HepG2 (cell line): ENCODE results near the gene PTPRN. TPM values are rescaled to one million over a fixed set of nuclear protein-coding genes. Genes with fewer than 3 reads are reported as not detected.

ENCODE experiments used
- BRD4 ChIP-seq: sonication (generic); formaldehyde crosslinking; IDR thresholded peaks from 2 replicates; pipeline ENCODE4 v1.4.0; 2020; ENCODE audit warnings: missing genetic modification reagents
- CC2D1A ChIP-seq: sonication (generic); formaldehyde crosslinking; IDR thresholded peaks from 2 replicates; pipeline ENCODE4 v1.8.1; 2023; ENCODE audit warnings: mild to moderate bottlenecking, missing genetic modification reagents
- FOXC1 ChIP-seq: sonication (generic); formaldehyde crosslinking; IDR thresholded peaks from 2 replicates; pipeline ENCODE4 v1.8.0; 2022; ENCODE audit warnings: mild to moderate bottlenecking, missing genetic modification reagents, borderline replicate concordance
- HOMEZ ChIP-seq: IDR thresholded peaks from 2 replicates; pipeline ENCODE4 v1.6.1; 2016; ENCODE audit warnings: low read depth
- HOXA9 ChIP-seq: sonication (generic); formaldehyde crosslinking; IDR thresholded peaks from 2 replicates; pipeline ENCODE4 v1.8.1; 2022; ENCODE audit warnings: missing genetic modification reagents, mild to moderate bottlenecking, moderate library complexity, borderline replicate concordance
- MAF1 ChIP-seq: sonication (generic); formaldehyde crosslinking; IDR thresholded peaks from 2 replicates; pipeline ENCODE4 v1.5.0; 2020; ENCODE audit warnings: missing genetic modification reagents, borderline replicate concordance
- MED13 ChIP-seq: sonication (generic); formaldehyde crosslinking; IDR thresholded peaks from 2 replicates; pipeline ENCODE4 v1.5.0; 2020; ENCODE audit warnings: missing genetic modification reagents
- NCOA5 ChIP-seq: sonication (generic); formaldehyde crosslinking; IDR thresholded peaks from 2 replicates; pipeline ENCODE4 v1.4.0; 2020; ENCODE audit warnings: missing genetic modification reagents
- POGK ChIP-seq: sonication (generic); formaldehyde crosslinking; conservative IDR thresholded peaks from 2 replicates; pipeline ENCODE4 v1.8.0; 2022; ENCODE audit warnings: mild to moderate bottlenecking, moderate library complexity, missing genetic modification reagents
- RNF219 ChIP-seq: sonication (generic); formaldehyde crosslinking; IDR thresholded peaks from 2 replicates; pipeline ENCODE4 v1.5.0; 2020; ENCODE audit warnings: mild to moderate bottlenecking, missing genetic modification reagents
- SMARCE1 ChIP-seq: fragments of 450-650 bp; IDR thresholded peaks from 2 replicates; pipeline ENCODE4 v1.6.1; 2017; ENCODE audit warnings: borderline replicate concordance
- TP53 ChIP-seq: sonication (generic); formaldehyde crosslinking; conservative IDR thresholded peaks from 2 replicates; pipeline ENCODE4 v1.4.0; 2020; ENCODE audit warnings: missing genetic modification reagents
- ZFP1 ChIP-seq: IDR thresholded peaks from 2 replicates; pipeline ENCODE4 v1.6.1; 2016
- ZNF253 ChIP-seq: sonication (generic); formaldehyde crosslinking; IDR thresholded peaks from 2 replicates; pipeline ENCODE4 v1.8.0; 2022; ENCODE audit warnings: mild to moderate bottlenecking, missing genetic modification reagents, borderline replicate concordance
- ZNF652 ChIP-seq: IDR thresholded peaks from 2 replicates; pipeline ENCODE4 v1.6.1; 2016; ENCODE audit warnings: low read depth, borderline replicate concordance
- polyA plus RNA-seq, 8 experiments: library from polyadenylated mRNA; depleted of rRNA in 3 of 8; stranded (reverse) in 7 of 8; unstranded in 1 of 8; fragments of >200 nt; fragmentation: Illumina TruSeq in 4 of 8; extraction: Trizol in 4 of 8; gene quantifications; 2 replicates each; pipeline versions ENCODE4 v1.2.1 to v1.2.3, GENCODE V29; 2011 to 2016; ENCODE audit warnings: low read depth in 4 of 8, missing spikeins in 1 of 8, mixed read lengths in 1 of 8; ENCODE audit not compliant: insufficient read depth in 1 of 8
- total RNA-seq, 5 experiments: library from RNA; depleted of rRNA; stranded (reverse); fragments of >200 nt; fragmentation: Illumina TruSeq; extraction: Trizol; gene quantifications; 2 replicates each; pipeline ENCODE4 v1.2.3, GENCODE V29; 2016; ENCODE audit warnings: low read depth in 1 of 5
- TF ChIP-seq, protein P1 (sequence below): sonication (generic); formaldehyde crosslinking; IDR thresholded peaks from 2 replicates; pipeline ENCODE4 v1.5.0; 2020; ENCODE audit warnings: missing genetic modification reagents, mild to moderate bottlenecking, borderline replicate concordance
- TF ChIP-seq, protein P2 (sequence below): sonication (generic); formaldehyde crosslinking; IDR thresholded peaks from 2 replicates; pipeline ENCODE4 v1.5.0; 2020; ENCODE audit warnings: missing genetic modification reagents
- TF ChIP-seq, protein P3 (sequence below): sonication (generic); formaldehyde crosslinking; IDR thresholded peaks from 2 replicates; pipeline ENCODE4 v1.5.1; 2020; ENCODE audit warnings: mild to moderate bottlenecking, missing genetic modification reagents, moderate library complexity

Gene PTPRN
- total and polyA plus RNA-seq, 2 of the 13 experiments (the other 11 are each of a cell fraction or from before 2014, with no cell fraction given) = 0.26 TPM; not detected in 1

GRCh38 chr2:219331560-219332213, 22.5 kb upstream of the PTPRN start (continued):
- TF ChIP-seq, protein P1, sequence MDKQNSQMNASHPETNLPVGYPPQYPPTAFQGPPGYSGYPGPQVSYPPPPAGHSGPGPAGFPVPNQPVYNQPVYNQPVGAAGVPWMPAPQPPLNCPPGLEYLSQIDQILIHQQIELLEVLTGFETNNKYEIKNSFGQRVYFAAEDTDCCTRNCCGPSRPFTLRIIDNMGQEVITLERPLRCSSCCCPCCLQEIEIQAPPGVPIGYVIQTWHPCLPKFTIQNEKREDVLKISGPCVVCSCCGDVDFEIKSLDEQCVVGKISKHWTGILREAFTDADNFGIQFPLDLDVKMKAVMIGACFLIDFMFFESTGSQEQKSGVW (CRISPR knock-in tag) = peak; percentile 92; the same call in 1 of the 2 replicates
- TF ChIP-seq, protein P2, sequence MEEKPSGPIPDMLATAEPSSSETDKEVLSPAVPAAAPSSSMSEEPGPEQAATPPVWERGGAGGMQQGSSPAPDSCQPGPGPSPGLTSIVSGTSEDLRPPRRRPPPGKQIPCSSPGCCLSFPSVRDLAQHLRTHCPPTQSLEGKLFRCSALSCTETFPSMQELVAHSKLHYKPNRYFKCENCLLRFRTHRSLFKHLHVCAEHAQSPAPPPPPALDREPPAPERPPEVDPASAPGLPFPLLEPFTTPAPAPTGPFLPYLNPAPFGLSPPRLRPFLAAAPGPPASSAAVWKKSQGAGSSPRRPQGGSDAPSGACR = no peak
- no peak for TF ChIP-seq RNF219
- no peak for TF ChIP-seq ZFP1 (CRISPR knock-in tag)
- TF ChIP-seq FOXC1 = peak; percentile 60; the same call in 1 of the 2 replicates
- peak; percentile 84; the same call in 1 of the 2 replicates for TF ChIP-seq HOXA9 (CRISPR knock-in tag)
- TF ChIP-seq SMARCE1 = no peak
- TF ChIP-seq ZNF253 (CRISPR knock-in tag) = 0 out of 2 replicates have a peak, but pooled peaks have one; percentile 71
- TF ChIP-seq BRD4 (CRISPR knock-in tag) = no peak
- TF ChIP-seq POGK (CRISPR knock-in tag) = peak; percentile 79
- no peak; the same call in 1 of the 2 replicates for TF ChIP-seq TP53 (CRISPR knock-in tag)
- peak; percentile 73; the same call in 1 of the 2 replicates for TF ChIP-seq MAF1 (CRISPR knock-in tag)
- TF ChIP-seq HOMEZ (CRISPR knock-in tag) = peak; percentile 48; the same call in 1 of the 2 replicates
- TF ChIP-seq MED13 = peak; percentile 86; the same call in 1 of the 2 replicates
- TF ChIP-seq, protein P3, sequence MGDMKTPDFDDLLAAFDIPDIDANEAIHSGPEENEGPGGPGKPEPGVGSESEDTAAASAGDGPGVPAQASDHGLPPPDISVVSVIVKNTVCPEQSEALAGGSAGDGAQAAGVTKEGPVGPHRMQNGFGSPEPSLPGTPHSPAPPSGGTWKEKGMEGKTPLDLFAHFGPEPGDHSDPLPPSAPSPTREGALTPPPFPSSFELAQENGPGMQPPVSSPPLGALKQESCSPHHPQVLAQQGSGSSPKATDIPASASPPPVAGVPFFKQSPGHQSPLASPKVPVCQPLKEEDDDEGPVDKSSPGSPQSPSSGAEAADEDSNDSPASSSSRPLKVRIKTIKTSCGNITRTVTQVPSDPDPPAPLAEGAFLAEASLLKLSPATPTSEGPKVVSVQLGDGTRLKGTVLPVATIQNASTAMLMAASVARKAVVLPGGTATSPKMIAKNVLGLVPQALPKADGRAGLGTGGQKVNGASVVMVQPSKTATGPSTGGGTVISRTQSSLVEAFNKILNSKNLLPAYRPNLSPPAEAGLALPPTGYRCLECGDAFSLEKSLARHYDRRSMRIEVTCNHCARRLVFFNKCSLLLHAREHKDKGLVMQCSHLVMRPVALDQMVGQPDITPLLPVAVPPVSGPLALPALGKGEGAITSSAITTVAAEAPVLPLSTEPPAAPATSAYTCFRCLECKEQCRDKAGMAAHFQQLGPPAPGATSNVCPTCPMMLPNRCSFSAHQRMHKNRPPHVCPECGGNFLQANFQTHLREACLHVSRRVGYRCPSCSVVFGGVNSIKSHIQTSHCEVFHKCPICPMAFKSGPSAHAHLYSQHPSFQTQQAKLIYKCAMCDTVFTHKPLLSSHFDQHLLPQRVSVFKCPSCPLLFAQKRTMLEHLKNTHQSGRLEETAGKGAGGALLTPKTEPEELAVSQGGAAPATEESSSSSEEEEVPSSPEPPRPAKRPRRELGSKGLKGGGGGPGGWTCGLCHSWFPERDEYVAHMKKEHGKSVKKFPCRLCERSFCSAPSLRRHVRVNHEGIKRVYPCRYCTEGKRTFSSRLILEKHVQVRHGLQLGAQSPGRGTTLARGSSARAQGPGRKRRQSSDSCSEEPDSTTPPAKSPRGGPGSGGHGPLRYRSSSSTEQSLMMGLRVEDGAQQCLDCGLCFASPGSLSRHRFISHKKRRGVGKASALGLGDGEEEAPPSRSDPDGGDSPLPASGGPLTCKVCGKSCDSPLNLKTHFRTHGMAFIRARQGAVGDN (CRISPR knock-in tag) = peak; percentile 64
- no peak for TF ChIP-seq ZNF652 (CRISPR knock-in tag)
- no peak for TF ChIP-seq NCOA5 (CRISPR knock-in tag)
- no peak for TF ChIP-seq CC2D1A
